ENCODE measurements around the gene ZPBP2.

The ZPBP2 gene

DNA sequence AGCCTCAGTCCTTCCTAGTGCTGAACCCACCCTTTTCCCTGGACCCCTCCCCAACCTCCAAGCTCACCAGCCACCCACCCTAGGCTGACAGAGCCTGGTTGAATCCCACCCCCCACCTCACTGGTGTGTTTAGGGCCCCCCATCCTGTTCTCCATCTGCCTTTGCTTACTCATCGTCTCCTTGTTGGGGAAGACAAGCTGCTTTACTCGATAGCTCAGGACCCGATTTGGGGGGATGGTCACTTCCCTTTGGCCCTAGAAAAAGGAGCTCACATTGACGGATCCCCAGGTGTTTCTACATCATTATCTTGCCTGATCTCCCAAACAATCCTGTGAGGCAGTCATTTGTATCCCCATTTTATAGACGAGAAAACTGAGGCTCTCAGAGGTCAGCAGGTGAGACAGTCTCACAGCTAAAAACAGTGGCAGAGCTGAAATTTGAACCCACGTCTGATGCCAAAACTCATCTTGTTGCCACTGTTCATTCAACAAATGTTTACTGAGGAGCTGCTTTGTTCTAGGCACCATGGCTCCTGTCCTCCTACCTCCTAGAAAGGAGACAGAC is 40.9 kb downstream of the ZPBP2 start:
- DNase-seq (ENCODE audit: low read depth in 2 of 2): no peak

DNA sequence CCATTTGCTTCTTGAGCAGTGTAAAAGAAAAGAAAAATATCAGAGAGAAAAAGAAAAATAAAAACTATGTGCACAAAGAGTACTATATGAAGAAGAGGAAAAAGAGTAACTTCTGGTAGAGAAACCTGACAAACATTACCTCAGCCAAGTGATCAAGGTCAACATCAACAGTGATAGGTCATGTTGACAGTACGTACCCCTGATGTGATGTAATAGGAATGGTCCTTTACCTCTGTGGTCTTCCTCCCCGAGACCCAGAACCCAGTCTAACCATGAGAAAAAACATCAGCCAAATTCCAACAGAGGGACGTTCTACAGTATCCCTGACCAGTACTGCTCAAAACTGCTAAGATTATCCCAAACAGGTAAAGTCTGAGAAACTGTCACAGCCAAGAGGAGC is 46.0 kb downstream of the ZPBP2 start:
- no peak for DNase-seq (ENCODE audit: low read depth in 2 of 2)

DNA sequence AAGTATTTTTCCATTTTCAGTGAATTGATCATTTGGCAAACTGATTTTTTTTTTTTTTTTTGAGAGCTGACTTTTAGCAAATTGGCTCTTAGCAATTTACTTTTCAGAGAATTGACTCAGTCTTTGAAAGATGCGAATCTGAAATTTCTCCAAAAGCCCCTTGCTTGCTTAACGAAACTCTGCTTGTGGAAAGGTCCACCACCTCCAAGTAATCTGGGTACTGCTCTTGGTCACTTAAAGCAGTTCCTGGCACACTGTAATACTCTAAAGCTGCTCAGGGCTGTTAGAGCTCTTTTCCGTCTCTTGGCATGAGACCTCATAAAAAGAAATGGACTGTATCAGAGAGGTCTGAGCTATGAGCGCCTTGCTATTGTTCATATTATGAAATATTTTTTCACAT is 47.6 kb downstream of the ZPBP2 start:
- no peak for DNase-seq (ENCODE audit: low read depth in 2 of 2)

DNA sequence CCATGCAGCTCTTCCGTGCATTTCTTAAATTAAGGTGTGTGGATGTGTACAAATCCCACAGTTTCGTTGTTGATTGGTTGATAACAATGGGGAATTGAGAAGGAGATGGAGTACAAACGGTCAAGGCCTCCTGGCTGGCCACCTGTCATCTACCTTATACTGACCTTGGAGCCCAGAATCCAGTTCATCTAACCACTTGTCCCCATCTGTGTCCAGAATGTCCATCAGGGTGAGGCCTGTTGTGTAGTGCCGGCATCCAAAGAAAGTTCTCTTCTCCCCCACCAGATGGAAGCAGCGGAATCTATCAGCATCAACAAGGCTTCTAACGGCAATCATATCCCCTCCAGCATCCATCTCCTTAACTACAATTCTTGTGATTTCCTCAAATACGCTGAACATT is 48.9 kb downstream of the ZPBP2 start:
- DNase-seq (ENCODE audit: low read depth in 2 of 2): no peak

DNA sequence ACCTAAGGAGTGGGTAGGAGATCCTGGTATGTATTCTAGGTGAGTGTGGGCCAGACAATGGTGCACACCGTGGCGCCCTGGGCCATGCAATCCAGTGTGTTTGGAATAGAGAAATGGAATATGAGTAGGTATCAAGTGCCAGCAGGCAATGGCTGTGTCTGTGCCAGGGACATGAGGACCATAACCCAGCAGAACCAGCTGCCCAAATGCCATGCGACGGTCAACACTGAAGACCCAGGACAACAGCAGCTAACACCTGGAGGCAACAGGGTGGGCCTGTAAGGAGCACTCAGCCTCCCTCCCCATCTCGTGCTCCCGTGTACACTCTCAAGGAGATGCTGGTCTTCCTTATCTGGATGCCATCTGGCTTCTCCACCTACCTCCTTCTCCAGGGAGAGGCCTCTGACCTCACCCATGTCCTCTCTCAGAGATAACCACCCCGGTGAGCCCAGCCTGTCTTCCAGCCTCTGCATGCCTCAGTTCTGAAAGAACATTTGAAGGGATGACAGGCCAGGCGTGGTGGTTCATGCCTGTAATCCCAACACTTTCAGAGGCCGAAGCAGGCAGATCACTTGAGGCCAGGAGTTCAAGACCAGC is 51.2 kb downstream of the ZPBP2 start:
- no peak for DNase-seq (ENCODE audit: low read depth in 2 of 2)

DNA sequence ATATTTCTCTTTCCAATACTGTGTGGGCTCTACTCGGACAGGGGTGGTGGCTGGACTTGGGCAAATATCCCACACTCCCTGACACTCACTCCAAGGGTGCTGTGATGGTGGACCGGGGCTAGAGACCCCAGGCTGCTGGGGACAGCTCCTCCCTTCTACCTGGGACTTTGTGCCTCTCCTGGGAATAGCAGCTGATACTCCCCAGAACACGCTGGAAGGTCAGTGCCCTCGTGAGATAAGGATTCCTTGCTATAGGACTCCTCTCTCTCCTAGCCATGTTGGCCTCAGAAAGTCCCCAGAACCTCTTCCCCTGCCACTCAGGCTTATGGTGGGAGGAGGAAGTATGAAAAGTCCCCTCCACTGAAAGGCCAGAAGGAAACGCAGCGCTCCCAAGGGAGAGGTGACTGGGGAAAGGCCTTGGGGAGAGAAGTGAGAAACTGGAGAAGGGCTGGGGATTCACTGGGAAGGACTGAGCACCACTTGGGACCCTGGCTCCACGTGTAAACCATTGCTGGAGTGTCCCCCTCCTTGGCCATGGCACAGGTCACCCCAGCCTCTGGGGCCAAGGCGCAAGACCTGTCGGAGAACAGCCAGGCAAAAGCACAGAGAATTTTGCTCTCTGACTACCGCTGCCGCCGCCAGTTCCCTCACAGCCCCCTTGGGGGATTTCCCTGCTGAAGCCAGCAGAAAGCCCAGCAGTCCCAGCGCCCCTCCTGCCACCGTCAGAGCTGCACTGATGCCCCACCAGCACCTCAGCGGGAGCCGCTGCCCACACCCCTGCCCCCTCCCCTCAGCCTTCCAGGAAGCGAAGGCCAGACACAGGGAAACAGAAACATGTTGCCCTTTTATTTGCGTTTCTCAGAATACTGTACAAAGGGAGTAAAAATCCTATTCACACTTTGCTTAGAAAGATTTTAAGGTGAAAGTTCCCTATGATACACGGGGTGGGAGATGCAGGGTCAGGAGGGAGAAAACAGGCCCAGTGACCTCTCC is 52.5 kb downstream of the ZPBP2 start:
- no peak for DNase-seq (ENCODE audit: low read depth in 2 of 2)

DNA sequence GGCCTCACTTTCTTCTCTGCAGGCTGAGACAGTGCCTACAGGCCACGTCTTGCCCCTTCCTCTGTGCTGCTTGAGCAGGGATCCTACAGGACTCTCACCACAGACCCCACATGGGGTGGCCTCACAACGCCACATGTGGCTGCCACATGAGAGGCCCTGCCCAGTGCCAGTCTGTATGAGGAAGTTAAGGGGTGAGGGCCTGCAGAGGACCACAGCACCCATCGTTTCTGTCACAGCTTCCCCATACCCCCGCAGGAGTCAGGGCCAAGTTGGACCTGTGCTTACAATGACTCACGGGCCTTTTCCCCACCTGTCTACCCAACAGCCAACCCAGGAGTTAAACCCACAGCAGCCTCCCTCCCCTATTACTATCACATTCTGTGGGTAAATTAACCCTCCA is 53.3 kb downstream of the ZPBP2 start:
- DNase-seq (ENCODE audit: low read depth in 2 of 2): no peak

DNA sequence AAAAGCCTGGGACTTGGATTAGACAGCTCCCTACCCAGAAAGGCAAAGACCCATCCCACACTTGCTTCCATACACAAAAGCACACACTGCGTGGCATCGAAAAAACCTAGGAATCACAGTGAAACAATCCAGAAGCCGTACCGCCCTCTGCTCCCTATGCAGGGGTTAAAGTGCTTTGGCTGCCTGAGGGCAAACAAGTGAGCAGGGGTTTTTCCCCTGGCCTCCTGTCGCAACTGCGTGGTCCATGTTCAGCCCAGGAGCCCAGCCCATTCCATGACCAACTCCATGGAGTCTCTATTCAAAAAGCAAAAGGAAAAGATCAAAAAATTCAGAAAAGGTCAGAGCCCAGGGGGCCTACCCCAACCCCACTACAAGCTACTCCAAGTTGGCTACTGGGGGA is 54.0 kb downstream of the ZPBP2 start:
- no peak for DNase-seq (ENCODE audit: low read depth in 2 of 2)

DNA sequence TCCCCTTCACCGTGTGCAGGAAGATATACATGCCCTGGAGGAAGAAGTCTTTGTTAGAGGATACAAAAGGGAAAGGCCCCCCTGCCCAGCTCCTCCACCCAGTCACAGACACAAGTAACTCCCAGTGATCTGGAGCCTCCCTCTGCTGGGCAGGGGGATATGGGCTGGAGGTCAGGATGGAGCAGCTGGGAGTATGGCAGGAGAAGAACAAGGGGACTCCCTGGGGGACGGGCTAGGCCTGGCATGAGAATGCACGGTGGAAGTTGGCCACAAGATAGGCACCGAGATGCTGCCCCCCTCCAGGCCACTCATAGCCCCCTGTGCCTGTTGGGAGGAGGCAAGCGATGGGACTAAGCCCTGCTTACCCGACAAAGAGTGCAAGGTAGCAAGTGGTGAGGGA is 55.2 kb downstream of the ZPBP2 start:
- no peak for DNase-seq (ENCODE audit: low read depth in 2 of 2)

DNA sequence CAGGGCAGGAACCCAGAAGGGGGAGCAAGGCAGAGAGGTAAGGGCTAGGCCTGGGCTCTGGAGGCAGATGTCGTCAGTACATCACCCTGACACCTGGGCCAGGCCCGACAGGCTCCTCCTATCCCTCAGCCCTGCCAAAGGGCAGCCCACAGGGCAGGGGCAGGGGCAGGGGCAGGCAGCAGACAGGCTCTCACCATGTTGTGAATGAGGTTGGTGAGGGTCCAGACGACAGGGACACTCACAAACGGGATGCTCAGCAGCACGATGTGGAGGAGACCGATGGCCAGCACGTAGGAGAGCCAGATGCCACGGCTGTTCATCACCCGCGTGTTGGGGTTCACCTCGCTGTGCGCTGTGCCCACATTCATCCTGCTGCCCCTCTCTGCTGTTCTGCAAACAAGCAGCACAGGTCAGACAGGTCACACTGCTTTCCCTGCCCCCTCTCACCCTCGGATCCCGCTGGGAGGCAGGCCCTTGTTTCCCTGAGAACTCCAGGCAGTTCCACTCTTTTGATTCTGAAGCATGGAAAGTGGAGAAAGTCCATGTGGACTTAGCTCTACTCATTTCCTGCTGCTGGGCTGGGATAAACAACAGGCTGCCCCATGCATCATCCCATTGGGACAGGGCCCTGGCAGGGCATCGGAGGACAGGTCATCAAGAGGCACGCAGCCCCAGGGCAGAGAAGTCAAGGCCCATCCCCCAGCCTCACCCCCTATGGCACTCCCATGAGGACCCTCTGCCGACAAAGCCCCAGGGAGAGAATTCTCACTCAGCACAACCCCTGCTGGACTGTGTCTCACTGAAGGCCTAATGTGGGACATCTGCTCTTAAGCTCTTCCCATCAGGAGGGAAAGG is 56.1 kb downstream of the ZPBP2 start:
- DNase-seq (ENCODE audit: low read depth in 2 of 2): no peak

DNA sequence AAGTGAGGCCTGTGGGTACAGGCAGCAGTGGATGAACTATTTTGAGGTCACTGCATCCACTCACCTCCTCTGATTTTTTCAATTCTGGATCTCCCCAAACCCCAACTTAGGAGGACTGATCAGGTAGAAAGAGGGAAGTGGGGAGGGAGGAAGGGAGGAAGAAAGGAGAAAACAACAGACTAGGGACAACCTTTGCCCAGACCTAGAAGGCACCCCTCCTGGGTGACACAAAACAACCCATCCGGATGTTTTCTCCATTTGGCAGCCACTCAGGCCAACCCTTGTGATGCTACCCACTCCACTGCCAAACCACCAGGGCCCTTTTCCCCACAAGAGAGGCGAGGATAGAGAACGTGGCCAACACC is 56.7 kb downstream of the ZPBP2 start:
- DNase-seq (ENCODE audit: low read depth in 2 of 2): no peak

DNA sequence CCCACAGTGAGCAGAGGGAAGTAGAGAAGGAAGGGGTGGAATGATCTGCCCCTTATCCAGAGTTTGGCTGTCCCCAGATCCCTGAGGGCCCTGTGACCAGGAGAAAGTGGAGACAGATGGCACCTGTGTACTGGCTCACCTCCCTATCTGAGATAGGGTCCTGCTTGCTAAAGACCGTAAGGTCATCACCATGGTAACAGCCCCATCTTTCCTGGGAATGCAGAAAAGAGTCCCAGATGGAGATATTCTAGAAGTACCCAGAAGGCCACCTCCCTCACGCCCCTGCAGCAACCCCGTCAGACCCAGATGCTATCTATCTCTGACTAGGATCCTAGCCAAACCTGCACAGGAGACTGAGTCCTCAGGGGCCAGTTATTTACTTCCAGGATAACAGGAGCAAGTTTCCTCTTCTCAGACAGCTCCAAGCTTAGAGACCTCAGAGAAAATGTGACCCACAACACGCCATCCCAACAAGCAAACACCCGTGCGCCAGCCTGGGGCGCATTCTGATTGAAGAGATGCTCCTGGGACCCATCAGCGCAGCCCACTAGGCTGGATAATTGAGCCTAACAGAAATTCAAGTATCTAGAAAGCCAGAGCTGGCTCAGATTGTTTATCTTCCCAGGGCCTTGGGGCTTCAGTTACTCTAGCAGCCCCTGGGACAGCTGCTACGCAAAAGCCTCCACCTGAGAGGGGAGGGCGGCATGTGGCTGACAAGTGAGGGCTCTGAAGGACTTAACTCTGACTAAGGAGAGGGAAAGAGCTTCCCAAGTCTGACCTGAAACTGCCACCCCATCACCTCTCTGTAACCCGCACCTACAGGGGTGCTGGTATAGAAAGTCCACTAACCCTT is 57.5 kb downstream of the ZPBP2 start:
- no peak for DNase-seq (ENCODE audit: low read depth in 2 of 2)

DNA sequence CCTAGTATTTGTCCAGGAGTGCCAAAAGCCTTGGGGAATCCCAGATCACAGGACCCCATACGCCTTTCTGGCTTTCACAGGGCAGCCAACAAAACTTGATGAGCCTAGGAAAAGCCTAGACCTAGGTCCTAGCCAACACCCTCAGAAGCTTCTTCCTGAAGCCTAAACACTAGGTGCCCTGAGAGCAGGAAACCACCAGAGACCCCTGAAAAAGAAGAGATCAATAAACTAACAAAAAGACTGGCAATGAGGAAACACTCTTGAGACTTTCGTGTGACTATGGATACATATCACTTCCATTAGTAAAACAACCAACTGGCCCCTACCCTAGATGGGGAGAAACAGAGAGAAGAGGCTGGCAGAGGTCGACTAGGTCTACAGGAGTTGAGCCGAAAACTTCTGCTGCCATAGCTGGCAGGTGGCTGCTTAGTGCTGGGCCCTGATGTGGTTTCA is 58.2 kb downstream of the ZPBP2 start:
- DNase-seq (ENCODE audit: low read depth in 2 of 2): no peak

DNA sequence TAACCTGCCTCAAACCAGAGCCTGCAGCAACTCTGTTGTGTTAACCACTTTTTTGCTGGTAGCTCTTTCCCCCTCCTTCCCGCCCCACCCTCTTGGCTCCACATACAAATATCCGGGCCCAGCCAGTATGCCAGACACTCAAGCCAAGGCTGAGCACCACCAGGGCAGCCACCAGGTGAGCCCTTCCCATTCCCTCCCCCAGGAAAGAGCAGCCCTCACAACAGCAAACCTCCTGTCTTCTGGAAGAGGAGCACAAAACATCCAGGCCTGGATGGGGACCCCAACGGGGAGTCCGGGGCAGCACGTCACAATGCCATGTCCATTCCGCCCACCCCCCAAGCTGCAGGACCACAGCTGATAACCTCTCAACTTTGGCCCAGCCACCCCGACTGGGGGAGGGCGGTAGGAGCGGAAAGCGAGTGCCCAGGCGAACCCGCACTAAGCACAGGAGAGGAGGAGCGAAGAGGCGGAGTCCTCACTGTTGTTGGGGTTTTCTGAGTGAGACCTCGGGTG is 58.6 kb downstream of the ZPBP2 start:
- DNase-seq (ENCODE audit: low read depth in 2 of 2): no peak
